Kidney (tissue), 14 donors: Measurements from ENCODE around the gene TMEM185A. TPM values are rescaled to one million over a fixed set of nuclear protein-coding genes. Genes with fewer than 3 reads are reported as not detected.

Experiments
- DNase-seq, 5 donors: peaks; one replicate each; pipeline ENCODE4 v3.0.0-alpha.2; 2013 to 2020
- FAIRE-seq: peaks from 2 replicates; lab custom pipeline; 2012; peaks lifted over from hg19 to GRCh38; lab: Jason Lieb, UNC
- H3K27ac ChIP-seq, 2 donors: one replicate each; pipeline ENCODE4 v1.7.0; 2013; ENCODE audit warnings: low read depth in 2 of 2, low read length in 2 of 2, inconsistent platforms in 1 of 2
- H3K27me3 ChIP-seq: one replicate; pipeline ENCODE4 v1.7.1; 2013; ENCODE audit warnings: low read length, inconsistent platforms; ENCODE audit not compliant: control insufficient read depth, insufficient read depth
- H3K36me3 ChIP-seq, 3 donors: one replicate each; pipeline versions ENCODE4 v1.7.0 to v1.7.1; 2013; ENCODE audit warnings: low read length in 3 of 3, control low read depth in 1 of 3, inconsistent platforms in 1 of 3; ENCODE audit not compliant: insufficient read depth in 3 of 3, control insufficient read depth in 2 of 3
- H3K4me1 ChIP-seq, 3 donors: one replicate each; pipeline versions ENCODE4 v1.7.0 to v1.7.1; 2013; ENCODE audit warnings: low read length in 3 of 3, inconsistent platforms in 1 of 3, low read depth in 1 of 3; ENCODE audit not compliant: control insufficient read depth in 2 of 3, insufficient read depth in 2 of 3
- H3K4me3 ChIP-seq, 3 donors: one replicate each; pipeline versions ENCODE4 v1.7.0 to v1.8.1; 2013; ENCODE audit warnings: low read length in 3 of 3, control low read depth in 1 of 3, inconsistent platforms in 1 of 3
- H3K9ac ChIP-seq, 3 donors: one replicate each; pipeline versions ENCODE4 v1.7.0 to v1.7.1; 2013; ENCODE audit warnings: low read length in 3 of 3, control low read depth in 1 of 3, inconsistent platforms in 1 of 3
- H3K9me3 ChIP-seq, 3 donors: one replicate each; pipeline versions ENCODE4 v1.7.0 to v1.7.1; 2013; ENCODE audit warnings: low read length in 3 of 3, control low read depth in 1 of 3, inconsistent platforms in 1 of 3; ENCODE audit not compliant: control insufficient read depth in 2 of 3, insufficient read depth in 1 of 3
- CTCF ChIP-seq: IDR thresholded peaks from 3 replicates; pipeline ENCODE4 v1.5.1; 2012; ENCODE audit warnings: mild to moderate bottlenecking, moderate library complexity, borderline replicate concordance; ENCODE audit not compliant: insufficient read depth; ENCODE audit errors: extremely low read depth
- intact Hi-C: fragments of 100-400 bp; cut with DNase I; formaldehyde crosslinking; loops from one replicate; pipeline ENCODE4 v1.11.1; 2022
- polyA plus RNA-seq: library from polyadenylated mRNA; stranded (reverse); fragments of 350-450 nt; fragmentation: Illumina TruSeq; extraction: RNeasy Lipid Tissue Mini Kit (QIAGEN cat#74804); gene quantifications from one replicate; pipeline ENCODE4 v1.2.3, GENCODE V29; 2014; ENCODE audit warnings: low read depth, low replicate concordance; ENCODE audit not compliant: insufficient read depth
- total RNA-seq: library from RNA; stranded (reverse); fragmentation: NEBNext Ultra II Directional; extraction: Animal tissue kit (Norgen Biotek cat#: 25700); gene quantifications from one replicate; pipeline ENCODE4 v1.2.1, GENCODE V29; 2021
- donor health status: control.
- donor health status: control.
- donor health status: control.
- donor health status: control.
- donor health status: control.
- donor health status: DM: yes; HTN: yes; CAD: no.
- donor health status: Normal renal cell carcinoma (clear cell type).

TMEM185A gene
- total and polyA plus RNA-seq, 2 donors from 2014 or later, result 18.6 to 21.0 TPM

DNA sequence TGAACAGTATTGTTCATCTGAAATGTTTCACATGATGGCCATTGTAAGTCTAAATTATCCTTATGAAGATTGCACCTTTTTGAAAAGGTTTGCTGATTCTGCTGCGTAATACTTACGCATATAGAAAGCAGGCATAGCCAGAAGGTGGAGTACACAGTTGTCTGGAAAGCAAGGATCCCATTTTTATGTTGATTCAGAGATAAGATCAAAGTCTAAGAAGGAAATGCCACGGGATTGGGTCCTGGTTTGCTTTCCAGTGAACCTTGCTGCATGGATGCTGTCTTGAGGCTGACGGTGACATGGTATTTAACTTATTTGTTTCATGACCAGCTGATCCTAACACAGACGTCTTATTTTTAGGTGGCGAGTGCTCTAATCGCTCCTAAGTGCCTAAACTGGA is 59.8 kb downstream of the TMEM185A start:
- DNase-seq (no peak), FAIRE-seq (no peak)
- no peak overlapping the region for H3K27ac ChIP-seq
- H3K9ac ChIP-seq, result no peak overlapping the region
- no peaks in the 10 kb centered on the region for H3K36me3 ChIP-seq
- no peak for TF ChIP-seq CTCF
- intact Hi-C loops, result no loop called here
- no peaks in the 10 kb centered on the region for H3K9me3 ChIP-seq
- no peaks in the 10 kb centered on the region for H3K27me3 ChIP-seq
- no peak overlapping the region for H3K4me3 ChIP-seq
- no peaks in the 10 kb centered on the region for H3K4me1 ChIP-seq

- TF ChIP-seq CTCF, result no peak
- Histone ChIP-seq H3K27me3 (no peaks in the 10 kb centered on the region), H3K9me3 (no peaks in the 10 kb centered on the region), H3K4me3 (no peak overlapping the region), H3K9ac (no peak overlapping the region), H3K4me1 (no peaks in the 10 kb centered on the region), H3K36me3 (no peaks in the 10 kb centered on the region), H3K27ac (no peak overlapping the region)
- no peak for FAIRE-seq
- no peak for DNase-seq
- intact Hi-C loops, result no loop called here
Observed at GRCh38 chrX:149570668-149571067, 60.9 kb downstream of the TMEM185A start.

GRCh38 chrX:149569770-149570169 is 61.8 kb downstream of the TMEM185A start:
- no peaks in the 10 kb centered on the region for H3K9me3 ChIP-seq
- no peak overlapping the region for H3K27ac ChIP-seq
- FAIRE-seq (no peak), DNase-seq (no peak)
- H3K36me3 ChIP-seq, result no peaks in the 10 kb centered on the region
- intact Hi-C loops, result no loop called here
- TF ChIP-seq CTCF, result no peak
- H3K9ac ChIP-seq, result no peak overlapping the region
- H3K4me3 ChIP-seq, result no peak overlapping the region
- H3K4me1 ChIP-seq, result no peaks in the 10 kb centered on the region
- H3K27me3 ChIP-seq, result no peaks in the 10 kb centered on the region

DNA sequence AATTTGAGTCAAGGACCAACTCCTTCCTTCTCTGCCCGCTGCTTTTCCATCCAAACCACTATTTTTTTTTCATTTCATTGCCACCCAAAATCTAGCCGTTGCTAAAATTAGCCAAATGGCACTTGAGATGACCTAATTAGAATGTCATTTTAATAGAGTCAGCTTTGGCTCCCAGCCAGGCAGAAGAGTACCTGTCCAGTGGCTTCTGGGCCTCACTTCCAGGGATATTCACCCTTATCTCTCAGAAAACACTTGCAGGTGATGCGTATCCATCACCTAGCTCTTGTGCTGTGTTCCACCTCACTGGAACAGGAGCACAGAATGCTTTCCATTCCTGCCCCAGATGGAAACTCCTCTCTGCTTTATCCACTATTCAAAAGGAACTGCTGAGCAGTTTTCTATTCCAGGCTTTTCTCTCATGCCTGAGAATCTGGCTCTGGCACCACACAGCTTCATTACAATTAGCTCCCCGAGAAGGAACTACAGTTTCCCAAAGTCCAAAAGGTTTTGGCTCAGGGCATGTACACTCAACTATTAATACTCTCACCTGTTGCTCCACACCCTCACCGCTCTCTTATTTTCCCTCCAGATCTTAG is 62.8 kb downstream of the TMEM185A start:
- no peaks in the 10 kb centered on the region for H3K4me1 ChIP-seq
- no peak for TF ChIP-seq CTCF

More for the DNA sequence above, 62.8 kb downstream of the TMEM185A start:
- FAIRE-seq (no peak), DNase-seq (no peak)
- Histone ChIP-seq H3K9me3 (no peaks in the 10 kb centered on the region), H3K36me3 (no peaks in the 10 kb centered on the region), H3K9ac (no peak overlapping the region), H3K27me3 (no peaks in the 10 kb centered on the region), H3K4me3 (no peak overlapping the region), H3K27ac (no peak overlapping the region)
- intact Hi-C loops, result no loop called here
